HepG2 (cell line): ENCODE measurements around the gene TRIM54. TPM values are rescaled to one million over a fixed set of nuclear protein-coding genes. Genes with fewer than 3 reads are reported as not detected.

Experiments
- ADNP ChIP-seq: sonication (generic); formaldehyde crosslinking; IDR thresholded peaks from 2 replicates; pipeline ENCODE4 v1.4.0; 2020; ENCODE audit warnings: missing genetic modification reagents
- DR1 ChIP-seq: sonication (generic); formaldehyde crosslinking; IDR thresholded peaks from 2 replicates; pipeline ENCODE4 v1.8.0; 2021; ENCODE audit warnings: mild to moderate bottlenecking, missing genetic modification reagents, inconsistent platforms
- GFI1 ChIP-seq: sonication (generic); formaldehyde crosslinking; IDR thresholded peaks from 2 replicates; pipeline ENCODE4 v1.5.0; 2020; ENCODE audit warnings: missing genetic modification reagents, mild to moderate bottlenecking, borderline replicate concordance
- HOXA7 ChIP-seq: sonication (generic); formaldehyde crosslinking; IDR thresholded peaks from 2 replicates; pipeline ENCODE4 v1.8.1; 2022; ENCODE audit warnings: mild to moderate bottlenecking, missing genetic modification reagents, moderate library complexity
- KLF12 ChIP-seq: sonication (generic); formaldehyde crosslinking; IDR thresholded peaks from 2 replicates; pipeline ENCODE4 v1.4.0; 2020; ENCODE audit warnings: missing genetic modification reagents, borderline replicate concordance
- MEIS1 ChIP-seq: sonication (generic); formaldehyde crosslinking; IDR thresholded peaks from 2 replicates; pipeline ENCODE4 v1.9.0; 2021; ENCODE audit warnings: mild to moderate bottlenecking, missing genetic modification reagents, moderate library complexity, borderline replicate concordance
- NFKB2 ChIP-seq: sonication (generic); formaldehyde crosslinking; IDR thresholded peaks from 2 replicates; pipeline ENCODE4 v1.4.0; 2020; ENCODE audit warnings: missing genetic modification reagents, borderline replicate concordance
- PHF21A ChIP-seq: sonication (generic); formaldehyde crosslinking; IDR thresholded peaks from 2 replicates; pipeline ENCODE4 v1.5.0; 2020; ENCODE audit warnings: mild to moderate bottlenecking, missing genetic modification reagents
- RBFOX2 ChIP-seq: fragments of 200-400 bp; formaldehyde crosslinking; IDR thresholded peaks from 2 replicates; pipeline ENCODE4 v1.6.1; 2017; ENCODE audit warnings: low read depth, mild to moderate bottlenecking, low read length
- SRSF4 ChIP-seq: fragments of 200-400 bp; formaldehyde crosslinking; IDR thresholded peaks from one replicate; pipeline ENCODE4 v1.6.1; 2018; ENCODE audit warnings: mild to moderate bottlenecking, low read depth, low read length, moderate library complexity; ENCODE audit not compliant: poor library complexity, severe bottlenecking
- TAF15 ChIP-seq: fragments of 200-400 bp; formaldehyde crosslinking; IDR thresholded peaks from one replicate; pipeline ENCODE4 v1.6.1; 2018; ENCODE audit warnings: mild to moderate bottlenecking, low read depth, low read length; ENCODE audit not compliant: poor library complexity, severe bottlenecking
- TBX2 ChIP-seq: sonication (generic); formaldehyde crosslinking; IDR thresholded peaks from 2 replicates; pipeline ENCODE4 v1.5.0; 2020; ENCODE audit warnings: missing genetic modification reagents, mild to moderate bottlenecking, borderline replicate concordance
- ZBTB38 ChIP-seq: sonication (generic); formaldehyde crosslinking; IDR thresholded peaks from 2 replicates; pipeline ENCODE4 v1.5.1; 2020; ENCODE audit warnings: mild to moderate bottlenecking, missing genetic modification reagents
- ZFP1 ChIP-seq: IDR thresholded peaks from 2 replicates; pipeline ENCODE4 v1.6.1; 2016
- ZNF253 ChIP-seq: sonication (generic); formaldehyde crosslinking; IDR thresholded peaks from 2 replicates; pipeline ENCODE4 v1.8.0; 2022; ENCODE audit warnings: mild to moderate bottlenecking, missing genetic modification reagents, borderline replicate concordance
- polyA plus RNA-seq, 8 experiments: library from polyadenylated mRNA; depleted of rRNA in 3 of 8; stranded (reverse) in 7 of 8; unstranded in 1 of 8; fragments of >200 nt; fragmentation: Illumina TruSeq in 4 of 8; extraction: Trizol in 4 of 8; gene quantifications; 2 replicates each; pipeline versions ENCODE4 v1.2.1 to v1.2.3, GENCODE V29; 2011 to 2016; ENCODE audit warnings: low read depth in 4 of 8, missing spikeins in 1 of 8, mixed read lengths in 1 of 8; ENCODE audit not compliant: insufficient read depth in 1 of 8
- total RNA-seq, 5 experiments: library from RNA; depleted of rRNA; stranded (reverse); fragments of >200 nt; fragmentation: Illumina TruSeq; extraction: Trizol; gene quantifications; 2 replicates each; pipeline ENCODE4 v1.2.3, GENCODE V29; 2016; ENCODE audit warnings: low read depth in 1 of 5
- TF ChIP-seq, protein P1 (sequence below): sonication (generic); formaldehyde crosslinking; IDR thresholded peaks from 2 replicates; pipeline ENCODE4 v1.5.0; 2020; ENCODE audit warnings: mild to moderate bottlenecking, missing genetic modification reagents, moderate library complexity
- TF ChIP-seq, protein P2 (sequence below): fragments of 450-650 bp; IDR thresholded peaks from 2 replicates; pipeline ENCODE4 v1.6.1; 2017; ENCODE audit warnings: mild to moderate bottlenecking
- TF ChIP-seq, protein P3 (sequence below): sonication (generic); formaldehyde crosslinking; IDR thresholded peaks from 2 replicates; pipeline ENCODE4 v1.4.0; 2020; ENCODE audit warnings: mild to moderate bottlenecking, missing genetic modification reagents
- TF ChIP-seq, protein P4 (sequence below): sonication (generic); formaldehyde crosslinking; IDR thresholded peaks from 2 replicates; pipeline ENCODE4 v1.5.0; 2020; ENCODE audit warnings: missing genetic modification reagents
- TF ChIP-seq, protein P5 (sequence below): sonication (generic); formaldehyde crosslinking; IDR thresholded peaks from 2 replicates; pipeline ENCODE4 v1.4.0; 2020; ENCODE audit warnings: missing genetic modification reagents; ENCODE audit errors: not compliant biosample characterization

TRIM54 gene
- total and polyA plus RNA-seq, 2 of the 13 experiments (the other 11 are each of a cell fraction or from before 2014, with no cell fraction given): 0.07 to 0.13 TPM

DNA sequence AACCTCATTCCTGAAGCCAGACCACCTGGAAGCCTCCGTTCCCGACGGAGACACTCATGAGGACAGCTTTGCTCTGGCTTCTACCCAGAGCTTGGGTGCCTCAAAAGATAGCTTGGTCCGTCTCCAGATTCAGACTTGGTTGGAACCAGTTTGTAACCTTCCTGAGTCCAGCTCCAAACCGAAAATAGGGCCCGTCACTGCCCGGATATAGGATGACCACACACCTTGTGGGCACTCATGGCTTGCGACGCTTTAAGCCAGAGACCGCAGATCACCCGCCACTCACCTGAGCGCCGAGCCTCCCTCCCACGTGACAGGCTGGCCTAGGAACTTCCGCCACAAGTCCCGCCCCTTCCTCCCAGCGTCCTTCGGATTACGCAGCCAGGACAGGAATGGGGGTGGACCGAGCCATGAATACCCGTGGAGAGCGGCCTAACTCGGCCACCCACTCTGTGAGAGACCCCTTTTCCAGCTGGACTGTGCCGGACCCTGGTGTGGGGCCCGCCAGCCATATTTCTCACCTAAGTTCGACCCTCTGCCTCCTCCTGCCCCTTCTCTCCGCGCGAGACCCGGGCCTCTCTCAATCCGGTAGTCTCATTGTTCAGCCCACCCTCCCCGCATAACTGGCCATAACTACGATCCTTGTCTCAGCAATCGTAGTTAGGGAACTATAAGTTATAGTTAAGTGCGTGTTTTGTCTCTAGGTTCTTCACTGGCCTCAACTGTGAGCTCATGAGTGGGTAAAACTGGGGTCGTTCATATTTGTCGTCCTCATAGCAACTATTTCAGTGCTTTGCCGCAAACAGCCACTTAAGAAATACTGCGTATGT is 40.8 kb downstream of the TRIM54 start, which contains the start of gene MPV17 (continued):
- TF ChIP-seq GFI1 (CRISPR knock-in tag) (peak; percentile 55; the same call in 1 of the 2 replicates), TBX2 (CRISPR knock-in tag) (peak; percentile 80), TAF15 (peak; percentile 78), NFKB2 (peak; percentile 91; the same call in 1 of the 2 replicates), SRSF4 (no peak), MEIS1 (CRISPR knock-in tag) (no peak), RBFOX2 (peak; percentile 86), ZBTB38 (CRISPR knock-in tag) (peak; percentile 83), DR1 (CRISPR knock-in tag) (peak; percentile 93), PHF21A (CRISPR knock-in tag) (peak; percentile 29; the same call in 1 of the 2 replicates), HOXA7 (CRISPR knock-in tag) (no peak), ZFP1 (CRISPR knock-in tag) (no peak; the same call in none of the 2 replicates), ADNP (CRISPR knock-in tag) (no peak), KLF12 (CRISPR knock-in tag) (no peak; the same call in 1 of the 2 replicates), ZNF253 (CRISPR knock-in tag) (peak; percentile 90; the same call in 1 of the 2 replicates)
- TF ChIP-seq, protein P1, sequence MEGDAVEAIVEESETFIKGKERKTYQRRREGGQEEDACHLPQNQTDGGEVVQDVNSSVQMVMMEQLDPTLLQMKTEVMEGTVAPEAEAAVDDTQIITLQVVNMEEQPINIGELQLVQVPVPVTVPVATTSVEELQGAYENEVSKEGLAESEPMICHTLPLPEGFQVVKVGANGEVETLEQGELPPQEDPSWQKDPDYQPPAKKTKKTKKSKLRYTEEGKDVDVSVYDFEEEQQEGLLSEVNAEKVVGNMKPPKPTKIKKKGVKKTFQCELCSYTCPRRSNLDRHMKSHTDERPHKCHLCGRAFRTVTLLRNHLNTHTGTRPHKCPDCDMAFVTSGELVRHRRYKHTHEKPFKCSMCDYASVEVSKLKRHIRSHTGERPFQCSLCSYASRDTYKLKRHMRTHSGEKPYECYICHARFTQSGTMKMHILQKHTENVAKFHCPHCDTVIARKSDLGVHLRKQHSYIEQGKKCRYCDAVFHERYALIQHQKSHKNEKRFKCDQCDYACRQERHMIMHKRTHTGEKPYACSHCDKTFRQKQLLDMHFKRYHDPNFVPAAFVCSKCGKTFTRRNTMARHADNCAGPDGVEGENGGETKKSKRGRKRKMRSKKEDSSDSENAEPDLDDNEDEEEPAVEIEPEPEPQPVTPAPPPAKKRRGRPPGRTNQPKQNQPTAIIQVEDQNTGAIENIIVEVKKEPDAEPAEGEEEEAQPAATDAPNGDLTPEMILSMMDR (CRISPR knock-in tag): no peak
- TF ChIP-seq, protein P2, sequence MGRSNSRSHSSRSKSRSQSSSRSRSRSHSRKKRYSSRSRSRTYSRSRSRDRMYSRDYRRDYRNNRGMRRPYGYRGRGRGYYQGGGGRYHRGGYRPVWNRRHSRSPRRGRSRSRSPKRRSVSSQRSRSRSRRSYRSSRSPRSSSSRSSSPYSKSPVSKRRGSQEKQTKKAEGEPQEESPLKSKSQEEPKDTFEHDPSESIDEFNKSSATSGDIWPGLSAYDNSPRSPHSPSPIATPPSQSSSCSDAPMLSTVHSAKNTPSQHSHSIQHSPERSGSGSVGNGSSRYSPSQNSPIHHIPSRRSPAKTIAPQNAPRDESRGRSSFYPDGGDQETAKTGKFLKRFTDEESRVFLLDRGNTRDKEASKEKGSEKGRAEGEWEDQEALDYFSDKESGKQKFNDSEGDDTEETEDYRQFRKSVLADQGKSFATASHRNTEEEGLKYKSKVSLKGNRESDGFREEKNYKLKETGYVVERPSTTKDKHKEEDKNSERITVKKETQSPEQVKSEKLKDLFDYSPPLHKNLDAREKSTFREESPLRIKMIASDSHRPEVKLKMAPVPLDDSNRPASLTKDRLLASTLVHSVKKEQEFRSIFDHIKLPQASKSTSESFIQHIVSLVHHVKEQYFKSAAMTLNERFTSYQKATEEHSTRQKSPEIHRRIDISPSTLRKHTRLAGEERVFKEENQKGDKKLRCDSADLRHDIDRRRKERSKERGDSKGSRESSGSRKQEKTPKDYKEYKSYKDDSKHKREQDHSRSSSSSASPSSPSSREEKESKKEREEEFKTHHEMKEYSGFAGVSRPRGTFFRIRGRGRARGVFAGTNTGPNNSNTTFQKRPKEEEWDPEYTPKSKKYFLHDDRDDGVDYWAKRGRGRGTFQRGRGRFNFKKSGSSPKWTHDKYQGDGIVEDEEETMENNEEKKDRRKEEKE: no peak
- TF ChIP-seq, protein P3, sequence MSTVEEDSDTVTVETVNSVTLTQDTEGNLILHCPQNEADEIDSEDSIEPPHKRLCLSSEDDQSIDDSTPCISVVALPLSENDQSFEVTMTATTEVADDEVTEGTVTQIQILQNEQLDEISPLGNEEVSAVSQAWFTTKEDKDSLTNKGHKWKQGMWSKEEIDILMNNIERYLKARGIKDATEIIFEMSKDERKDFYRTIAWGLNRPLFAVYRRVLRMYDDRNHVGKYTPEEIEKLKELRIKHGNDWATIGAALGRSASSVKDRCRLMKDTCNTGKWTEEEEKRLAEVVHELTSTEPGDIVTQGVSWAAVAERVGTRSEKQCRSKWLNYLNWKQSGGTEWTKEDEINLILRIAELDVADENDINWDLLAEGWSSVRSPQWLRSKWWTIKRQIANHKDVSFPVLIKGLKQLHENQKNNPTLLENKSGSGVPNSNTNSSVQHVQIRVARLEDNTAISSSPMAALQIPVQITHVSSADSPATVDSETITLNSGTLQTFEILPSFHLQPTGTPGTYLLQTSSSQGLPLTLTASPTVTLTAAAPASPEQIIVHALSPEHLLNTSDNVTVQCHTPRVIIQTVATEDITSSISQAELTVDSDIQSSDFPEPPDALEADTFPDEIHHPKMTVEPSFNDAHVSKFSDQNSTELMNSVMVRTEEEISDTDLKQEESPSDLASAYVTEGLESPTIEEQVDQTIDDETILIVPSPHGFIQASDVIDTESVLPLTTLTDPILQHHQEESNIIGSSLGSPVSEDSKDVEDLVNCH (CRISPR knock-in tag): peak; percentile 78; the same call in 1 of the 2 replicates
- TF ChIP-seq, protein P4, sequence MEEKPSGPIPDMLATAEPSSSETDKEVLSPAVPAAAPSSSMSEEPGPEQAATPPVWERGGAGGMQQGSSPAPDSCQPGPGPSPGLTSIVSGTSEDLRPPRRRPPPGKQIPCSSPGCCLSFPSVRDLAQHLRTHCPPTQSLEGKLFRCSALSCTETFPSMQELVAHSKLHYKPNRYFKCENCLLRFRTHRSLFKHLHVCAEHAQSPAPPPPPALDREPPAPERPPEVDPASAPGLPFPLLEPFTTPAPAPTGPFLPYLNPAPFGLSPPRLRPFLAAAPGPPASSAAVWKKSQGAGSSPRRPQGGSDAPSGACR (CRISPR knock-in tag): peak; percentile 95
- TF ChIP-seq, protein P5, sequence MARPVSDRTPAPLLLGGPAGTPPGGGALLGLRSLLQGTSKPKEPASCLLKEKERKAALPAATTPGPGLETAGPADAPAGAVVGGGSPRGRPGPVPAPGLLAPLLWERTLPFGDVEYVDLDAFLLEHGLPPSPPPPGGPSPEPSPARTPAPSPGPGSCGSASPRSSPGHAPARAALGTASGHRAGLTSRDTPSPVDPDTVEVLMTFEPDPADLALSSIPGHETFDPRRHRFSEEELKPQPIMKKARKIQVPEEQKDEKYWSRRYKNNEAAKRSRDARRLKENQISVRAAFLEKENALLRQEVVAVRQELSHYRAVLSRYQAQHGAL: peak; percentile 76
